Aorta (tissue), 5 donors: ENCODE data around the gene TMEM222. TPM values are rescaled to one million over a fixed set of nuclear protein-coding genes. Genes with fewer than 3 reads are reported as not detected.

Source experiments
- ATAC-seq: fragments of 200-7000 bp; cut with Tn5 transposase; one replicate; pipeline ENCODE4 v1.9.1; 2022; ENCODE audit warnings: moderate library complexity; ENCODE audit not compliant: low FRiP score
- DNase-seq, 2 donors: peaks; one replicate each; pipeline ENCODE4 v3.0.0-alpha.2; 2020
- H3K27ac ChIP-seq, 2 donors: one replicate each; pipeline ENCODE4 v1.5.1; 2013; ENCODE audit warnings: low read length in 2 of 2, mild to moderate bottlenecking in 2 of 2, moderate library complexity in 2 of 2, control low read depth in 1 of 2, inconsistent platforms in 1 of 2, low read depth in 1 of 2
- H3K27me3 ChIP-seq, 2 donors: one replicate each; pipeline ENCODE4 v1.6.1; 2013; ENCODE audit warnings: control low read depth in 1 of 2, low read length in 1 of 2, mild to moderate bottlenecking in 1 of 2, moderate library complexity in 1 of 2; ENCODE audit not compliant: insufficient read depth in 2 of 2, control insufficient read depth in 1 of 2
- H3K36me3 ChIP-seq, 2 donors: one replicate each; pipeline ENCODE4 v1.6.1; 2013; ENCODE audit warnings: control low read depth in 1 of 2, low read length in 1 of 2, mild to moderate bottlenecking in 1 of 2; ENCODE audit not compliant: insufficient read depth in 2 of 2, control insufficient read depth in 1 of 2
- H3K4me1 ChIP-seq, 2 donors: one replicate each; pipeline ENCODE4 v1.6.1; 2013; ENCODE audit warnings: low read length in 2 of 2, control low read depth in 1 of 2, mild to moderate bottlenecking in 1 of 2, moderate library complexity in 1 of 2; ENCODE audit not compliant: insufficient read depth in 2 of 2, control insufficient read depth in 1 of 2
- H3K4me3 ChIP-seq, 2 donors: one replicate each; pipeline ENCODE4 v1.5.1; 2013; ENCODE audit warnings: low read length in 2 of 2, control low read depth in 1 of 2, mild to moderate bottlenecking in 1 of 2
- H3K9me3 ChIP-seq: one replicate; pipeline ENCODE4 v1.6.1; 2013; ENCODE audit warnings: mild to moderate bottlenecking, low read length; ENCODE audit not compliant: control insufficient read depth
- WGBS, 2 donors: extraction: QIAGEN DNeasy Blood & Tissue Kit; methylation state at CpG; one replicate each; pipeline ENCODE4 v1.1.7; 2013; 5-methylcytosine and 5-hydroxymethylcytosine counted together
- intact Hi-C, 2 donors: fragments of 100-400 bp; cut with DNase I; formaldehyde crosslinking; loops; one replicate each; pipeline versions ENCODE4 v1.14.2 to v1.15.0; 2022
- polyA plus RNA-seq, 2 donors: library from polyadenylated mRNA; stranded (reverse); fragments of 200-250 nt; gene quantifications; one replicate each; pipeline ENCODE4 v1.2.3, GENCODE V29; 2013
- total RNA-seq, 2 donors: library from RNA; stranded (reverse); fragmentation: NEBNext Ultra II Directional; extraction: Animal tissue kit (Norgen Biotek cat#: 25700); gene quantifications; one replicate each; pipeline ENCODE4 v1.2.1, GENCODE V29; 2021
- donor health status: healthy with polysubstance abuse.
- donor health status: Bipolar disorder and iron deficiency.
- donor health status: DM: no; HTN: no; CAD: no.
- donor health status: DM: no; HTN: no; CAD: no.
- donor health status: DM: yes; HTN: yes; CAD: no.

TMEM222 gene
- total and polyA plus RNA-seq, 4 donors: 19.9 to 49.1 (median 29.9) TPM

DNA sequence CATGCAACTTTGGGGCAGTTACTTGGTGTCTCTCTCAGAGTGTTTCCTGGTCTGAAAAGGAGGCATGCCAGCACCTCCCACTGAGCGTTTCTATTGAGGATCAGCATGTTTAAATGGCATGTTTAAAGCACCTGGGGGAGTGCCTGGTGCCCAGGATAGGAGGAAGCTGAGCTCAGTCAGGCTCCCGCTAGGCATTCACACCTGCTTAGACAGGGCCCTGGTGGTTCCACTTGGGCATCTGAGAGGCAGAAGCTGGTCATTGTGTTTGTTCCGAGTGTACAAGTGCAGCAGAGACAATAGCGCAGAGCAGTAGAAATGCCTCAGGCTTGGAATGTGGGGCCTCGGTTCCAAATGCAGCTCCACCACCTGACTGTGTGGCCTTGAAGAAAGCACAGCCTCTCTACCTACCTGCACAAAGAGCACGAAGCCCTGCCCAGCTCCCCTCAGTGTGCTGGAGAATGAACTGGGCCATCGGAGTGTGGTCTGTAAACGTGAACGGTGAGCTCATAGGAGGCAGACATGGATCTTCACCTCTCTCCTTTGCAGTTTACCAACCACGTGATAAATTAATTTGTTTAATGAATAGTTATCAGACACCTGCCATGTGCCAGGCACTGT, 20.3 kb upstream of the TMEM222 start:
- no peak overlapping the region for H3K4me3 ChIP-seq
- H3K9me3 ChIP-seq: no peaks in the 10 kb centered on the region
- no peaks in the 10 kb centered on the region for H3K27me3 ChIP-seq
- intact Hi-C loops: loop anchor here (2.0 kb wide), 2 partner anchors 87 to 91 kb away; partner anchors contain the start of gene GPR3 (in 1 of the 2)
- H3K4me1 ChIP-seq: no peaks in the 10 kb centered on the region
- H3K27ac ChIP-seq: no peak overlapping the region
- ATAC-seq (no peak), DNase-seq (no peak)
- WGBS, 2 donors: 87 to 89% methylated on average over 10 of the region's 10 CpGs
- H3K36me3 ChIP-seq: peaks cover 0 to 10% of the 10 kb centered on the region in 2 donors

DNA sequence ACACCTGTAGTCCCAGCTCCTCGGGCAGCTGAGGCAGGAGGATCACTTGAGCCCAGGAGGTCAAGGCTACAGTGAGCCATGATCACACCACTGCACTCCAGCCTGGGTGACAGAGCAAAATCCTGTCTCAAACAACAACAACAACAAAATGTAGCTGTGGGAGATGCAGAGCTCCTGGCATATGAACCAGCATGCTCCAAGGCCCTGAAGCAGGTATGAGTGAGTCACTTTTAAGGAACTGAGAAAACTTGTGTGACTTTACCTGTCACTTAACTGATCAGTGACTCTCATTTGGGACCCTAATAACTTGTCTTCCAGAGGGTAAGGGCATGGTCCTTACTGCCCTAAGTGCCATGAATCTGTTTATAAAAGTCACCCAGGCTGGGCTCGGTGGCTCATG, 19.4 kb upstream of the TMEM222 start:
- no peak overlapping the region for H3K4me3 ChIP-seq
- no peaks in the 10 kb centered on the region for H3K27me3 ChIP-seq
- no peak overlapping the region for H3K27ac ChIP-seq
- DNase-seq (no peak), ATAC-seq (no peak)
- no peaks in the 10 kb centered on the region for H3K9me3 ChIP-seq
- no peaks in the 10 kb centered on the region for H3K4me1 ChIP-seq
- WGBS, 2 donors: 91 to 93% methylated on average over 2 of the region's 2 CpGs
- peaks cover 0 to 7% of the 10 kb centered on the region in 2 donors for H3K36me3 ChIP-seq
- intact Hi-C loops: no loop called here

DNA sequence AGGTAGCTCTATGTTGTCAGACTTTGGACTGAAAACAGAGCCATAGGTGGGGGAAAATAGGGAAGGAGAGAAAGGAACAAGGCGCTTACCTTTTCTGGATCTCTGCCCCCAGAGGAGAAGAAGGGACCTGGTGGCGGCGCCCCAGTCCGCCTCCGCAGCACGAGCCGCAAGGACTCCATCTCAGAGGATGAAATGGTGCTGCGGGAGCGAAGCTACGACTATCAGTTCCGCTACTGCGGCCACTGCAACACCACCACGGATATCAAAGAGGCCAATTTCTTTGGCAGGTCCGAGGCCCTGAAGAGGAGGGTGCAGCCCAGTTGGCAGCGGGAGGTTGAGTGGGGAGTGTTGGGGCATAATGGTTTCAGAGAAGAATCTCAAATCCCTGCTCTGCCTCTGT, 18.5 kb upstream of the TMEM222 start:
- Histone ChIP-seq H3K27me3 (no peaks in the 10 kb centered on the region), H3K27ac (no peak overlapping the region), H3K36me3 (peaks cover 0 to 2% of the 10 kb centered on the region in 2 donors), H3K4me1 (no peaks in the 10 kb centered on the region), H3K4me3 (no peak overlapping the region), H3K9me3 (no peaks in the 10 kb centered on the region)
- ATAC-seq (no peak), DNase-seq (peak in 1 of 2 donors; percentile 41)
- intact Hi-C loops: no loop called here
- 86 to 89% methylated on average over 15 of the region's 15 CpGs for WGBS, 2 donors

GRCh38 chr1:27306071-27306470, 15.9 kb upstream of the TMEM222 start:
- no peaks in the 10 kb centered on the region for H3K27me3 ChIP-seq
- no peak overlapping the region for H3K27ac ChIP-seq
- H3K9me3 ChIP-seq: no peaks in the 10 kb centered on the region
- 81 to 82% methylated on average over 11 of the region's 11 CpGs for WGBS, 2 donors
- H3K36me3 ChIP-seq: peaks cover 0 to 2% of the 10 kb centered on the region in 2 donors
- no peaks in the 10 kb centered on the region for H3K4me1 ChIP-seq
- H3K4me3 ChIP-seq: no peak overlapping the region
- intact Hi-C loops: no loop called here
- ATAC-seq (no peak), DNase-seq (no peak)

- Histone ChIP-seq H3K36me3 (peaks cover 0 to 2% of the 10 kb centered on the region in 2 donors), H3K9me3 (no peaks in the 10 kb centered on the region), H3K4me1 (no peaks in the 10 kb centered on the region), H3K27ac (no peak overlapping the region), H3K27me3 (no peaks in the 10 kb centered on the region), H3K4me3 (no peak overlapping the region)
- intact Hi-C loops: no loop called here
- WGBS, 2 donors: 72 to 77% methylated on average over 11 of the region's 11 CpGs
- ATAC-seq (peak; percentile 45), DNase-seq (no peak)
Observed at GRCh38 chr1:27306892-27307761, 14.8 kb upstream of the TMEM222 start.

DNA sequence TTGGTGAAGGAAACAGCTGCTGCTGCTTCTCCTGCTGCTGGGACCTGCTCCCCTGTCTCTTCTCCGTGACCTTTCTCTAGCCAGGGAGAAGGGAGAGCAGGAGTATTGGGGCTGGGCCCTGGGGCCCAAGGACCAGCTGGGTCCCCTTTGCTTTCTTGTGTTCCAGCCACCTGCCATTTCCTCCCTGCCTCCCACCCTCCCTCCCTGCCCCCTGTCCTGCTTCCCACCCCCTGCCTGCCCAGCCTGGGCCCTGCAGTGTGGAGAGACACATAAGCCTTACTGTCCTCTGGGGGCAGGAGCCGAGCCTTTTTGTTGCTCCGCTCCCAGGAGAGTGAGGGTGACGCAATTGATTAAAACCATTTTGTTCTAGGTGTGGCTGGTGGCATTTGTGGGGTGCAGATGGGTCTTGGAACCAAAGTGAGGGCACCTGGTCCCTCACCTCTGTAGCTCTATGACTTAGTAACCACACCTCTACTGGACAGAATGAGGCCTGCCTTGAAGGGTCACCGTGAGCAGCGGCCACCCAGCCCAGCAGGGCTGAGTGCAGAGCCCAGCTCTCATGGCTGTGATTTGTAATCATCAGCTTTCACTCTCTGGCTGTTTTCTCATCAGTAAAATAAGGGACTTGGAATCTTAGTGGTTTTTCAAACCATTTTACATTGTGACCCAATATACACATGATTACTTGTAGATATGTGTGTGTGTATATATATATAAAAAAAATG, 13.9 kb upstream of the TMEM222 start:
- H3K36me3 ChIP-seq: peaks cover 0 to 2% of the 10 kb centered on the region in 2 donors
- WGBS, 2 donors: 81 to 84% methylated on average over 6 of the region's 6 CpGs
- intact Hi-C loops: no loop called here

GRCh38 chr1:27314169-27314568, 7.8 kb upstream of the TMEM222 start:
- Histone ChIP-seq H3K27me3 (no peaks in the 10 kb centered on the region), H3K9me3 (no peaks in the 10 kb centered on the region), H3K4me3 (no peak overlapping the region), H3K27ac (no peak overlapping the region), H3K36me3 (no peaks in the 10 kb centered on the region), H3K4me1 (no peaks in the 10 kb centered on the region)
- 63 to 78% methylated on average over 3 of the region's 3 CpGs for WGBS, 2 donors
- intact Hi-C loops: no loop called here
- DNase-seq: no peak
- no peak for ATAC-seq

More for the DNA sequence above, 13.9 kb upstream of the TMEM222 start:
- no peak overlapping the region for H3K27ac ChIP-seq
- no peaks in the 10 kb centered on the region for H3K27me3 ChIP-seq
- H3K9me3 ChIP-seq: no peaks in the 10 kb centered on the region
- no peak for DNase-seq
- H3K4me3 ChIP-seq: no peak overlapping the region
- H3K4me1 ChIP-seq: no peaks in the 10 kb centered on the region
- no peak for ATAC-seq

- WGBS, 2 donors: 62 to 63% methylated on average over 2 of the region's 2 CpGs
- ATAC-seq: no peak
Observed at GRCh38 chr1:27314737-27315136, 7.2 kb upstream of the TMEM222 start.

More at GRCh38 chr1:27314737-27315136, 7.2 kb upstream of the TMEM222 start:
- Histone ChIP-seq H3K4me1 (no peaks in the 10 kb centered on the region), H3K36me3 (no peaks in the 10 kb centered on the region), H3K27me3 (no peaks in the 10 kb centered on the region), H3K4me3 (no peak overlapping the region), H3K9me3 (no peaks in the 10 kb centered on the region), H3K27ac (no peak overlapping the region)
- DNase-seq: peak in 1 of 2 donors; percentile 13
- intact Hi-C loops: no loop called here
